HepG2 (cell line): Measurements from ENCODE around the gene UNG. TPM values are rescaled to one million over a fixed set of nuclear protein-coding genes. Genes with fewer than 3 reads are reported as not detected.

Source experiments
- ATAC-seq: fragments of 200-7000 bp; cut with Tn5 transposase; 3 replicates; pipeline ENCODE4 v1.9.1; 2020; ENCODE audit warnings: mild to moderate bottlenecking, moderate library complexity
- BruUV-seq: library from RNA; stranded (reverse); fragments of 400-500 nt; replicated peaks from 2 replicates; lab custom pipeline; 2021; lab: Mats Ljungman, UMichigan
- CTCF ChIA-PET: fragments of 300-600 bp; formaldehyde crosslinking; extraction: SDS; loops from one replicate; lab custom pipeline; 2021; ENCODE audit warnings: low total read pairs, inconsistent platforms, low intra/inter-chr PET ratio; lab: Yijun Ruan, JAX
- POLR2A ChIA-PET: fragments of 350-600 bp; sonication (Branson Sonifier 250); formaldehyde crosslinking; loops from one replicate; lab custom pipeline; 2020; ENCODE audit warnings: antibody characterized with exemption, inconsistent platforms; lab: Yijun Ruan, JAX
- DNase-seq: peaks from one replicate; pipeline ENCODE4 v3.0.0-alpha.2; 2015; ENCODE audit warnings: low spot score
- FAIRE-seq: peaks from 3 replicates; lab custom pipeline; 2011; peaks lifted over from hg19 to GRCh38; lab: Jason Lieb, UNC
- H2AFZ ChIP-seq: one replicate; pipeline ENCODE4 v1.6.1; 2011; ENCODE audit warnings: low read length, inconsistent platforms
- H3K27ac ChIP-seq: fragments of 300-600 bp; 3 replicates; pipeline ENCODE4 v1.8.0; 2011; ENCODE audit warnings: mixed run types, mild to moderate bottlenecking, mixed read lengths, low read length, inconsistent platforms; ENCODE audit not compliant: insufficient read depth; ENCODE audit errors: extremely low read length
- H3K27me3 ChIP-seq, 2 experiments: fragments of 200-600 bp in 1 of 2; 2 replicates in 1 of 2; 3 replicates in 1 of 2; pipeline versions ENCODE4 v1.6.0 to v1.8.0; 2011; ENCODE audit warnings: low read length in 2 of 2, mild to moderate bottlenecking in 2 of 2, moderate library complexity in 2 of 2, inconsistent platforms in 1 of 2; ENCODE audit not compliant: insufficient read depth in 2 of 2, control insufficient read depth in 1 of 2
- H3K36me3 ChIP-seq, 2 experiments: fragments of 200-600 bp in 1 of 2; replicated peaks in 1 of 2; 2 replicates in 1 of 2; 3 replicates in 1 of 2; pipeline versions ENCODE4 v1.5.1 to v1.8.0; 2011; ENCODE audit warnings: low read length in 2 of 2, inconsistent platforms in 1 of 2; ENCODE audit not compliant: insufficient read depth in 2 of 2, control insufficient read depth in 1 of 2
- H3K4me1 ChIP-seq: 2 replicates; pipeline ENCODE4 v1.5.1; 2012; ENCODE audit warnings: low read length, inconsistent platforms; ENCODE audit not compliant: insufficient read depth
- H3K4me2 ChIP-seq: 2 replicates; pipeline ENCODE4 v1.6.0; 2011; ENCODE audit warnings: low read depth, low read length, inconsistent platforms
- H3K4me3 ChIP-seq, 3 experiments: fragments of 200-600 bp in 1 of 3; sonication (generic), shearing (Covaris generic) in 1 of 3; replicated peaks in 1 of 3; 2 replicates each; pipeline ENCODE4 v1.5.1; 2011 to 2016; ENCODE audit warnings: low read length in 3 of 3, inconsistent platforms in 2 of 3, low read depth in 2 of 3, mild to moderate bottlenecking in 2 of 3, control low read depth in 1 of 3, mixed read lengths in 1 of 3; ENCODE audit not compliant: insufficient read depth in 1 of 3
- H3K79me2 ChIP-seq: one replicate; pipeline ENCODE4 v1.6.1; 2011; ENCODE audit warnings: low read length, inconsistent platforms; ENCODE audit not compliant: insufficient read depth
- H3K9ac ChIP-seq: 2 replicates; pipeline ENCODE4 v1.6.0; 2011; ENCODE audit warnings: mild to moderate bottlenecking, low read depth, low read length, inconsistent platforms; ENCODE audit not compliant: insufficient read depth
- H3K9me3 ChIP-seq: 2 replicates; pipeline ENCODE4 v1.5.1; 2012; ENCODE audit warnings: mild to moderate bottlenecking, low read length
- H4K20me1 ChIP-seq: 2 replicates; pipeline ENCODE4 v1.6.0; 2011; ENCODE audit warnings: inconsistent platforms, mild to moderate bottlenecking, low read length, moderate library complexity; ENCODE audit not compliant: insufficient read depth
- GMEB2 ChIP-seq: IDR thresholded peaks from 2 replicates; pipeline ENCODE4 v1.6.1; 2016; ENCODE audit warnings: missing biosample characterization, missing genetic modification reagents, low read depth
- POGK ChIP-seq: sonication (generic); formaldehyde crosslinking; conservative IDR thresholded peaks from 2 replicates; pipeline ENCODE4 v1.8.0; 2022; ENCODE audit warnings: mild to moderate bottlenecking, moderate library complexity, missing genetic modification reagents
- SNAI1 ChIP-seq: sonication (generic); formaldehyde crosslinking; IDR thresholded peaks from 2 replicates; pipeline ENCODE4 v1.5.0; 2020; ENCODE audit warnings: mild to moderate bottlenecking, missing genetic modification reagents, borderline replicate concordance
- ZNF317 ChIP-seq: sonication (generic); formaldehyde crosslinking; IDR thresholded peaks from 2 replicates; pipeline ENCODE4 v1.5.0; 2020; ENCODE audit warnings: mild to moderate bottlenecking, missing genetic modification reagents
- WGBS: methylation state at CpG from one replicate; pipeline ENCODE4 v1.1.6; 2017; ENCODE audit warnings: low lambda C conversion rate; 5-methylcytosine and 5-hydroxymethylcytosine counted together
- in situ Hi-C: cut with HindIII; loops from 2 replicates; pipeline ENCODE4 v1.10.0; 2017; ENCODE audit warnings: low pct_unique_long_range_greater_than_20kb; ENCODE audit not compliant: extremely low pct_ligation_motif_present
- intact Hi-C: fragments of 100-400 bp; cut with micrococcal nuclease; formaldehyde crosslinking; loops from one replicate; pipeline ENCODE4 v1.10.0; 2022; ENCODE audit not compliant: unreplicated experiment
- polyA plus RNA-seq, 8 experiments: library from polyadenylated mRNA; depleted of rRNA in 3 of 8; stranded (reverse) in 7 of 8; unstranded in 1 of 8; fragments of >200 nt; fragmentation: Illumina TruSeq in 4 of 8; extraction: Trizol in 4 of 8; gene quantifications; 2 replicates each; pipeline versions ENCODE4 v1.2.1 to v1.2.3, GENCODE V29; 2011 to 2016; ENCODE audit warnings: low read depth in 4 of 8, missing spikeins in 1 of 8, mixed read lengths in 1 of 8; ENCODE audit not compliant: insufficient read depth in 1 of 8
- total RNA-seq, 5 experiments: library from RNA; depleted of rRNA; stranded (reverse); fragments of >200 nt; fragmentation: Illumina TruSeq; extraction: Trizol; gene quantifications; 2 replicates each; pipeline ENCODE4 v1.2.3, GENCODE V29; 2016; ENCODE audit warnings: low read depth in 1 of 5
- TF ChIP-seq, protein P1 (sequence below): sonication (generic); formaldehyde crosslinking; IDR thresholded peaks from 2 replicates; pipeline ENCODE4 v1.8.0; 2022; ENCODE audit warnings: missing genetic modification reagents, mild to moderate bottlenecking, inconsistent platforms, borderline replicate concordance

Gene UNG
- total and polyA plus RNA-seq, 2 of the 13 experiments (the other 11 are each of a cell fraction or from before 2014, with no cell fraction given), result 23.3 to 114 TPM

GRCh38 chr12:109115404-109115757 lies 18.0 kb downstream of the UNG start:
- CTCF ChIA-PET, result no interaction called here
- Histone ChIP-seq H3K4me2 (peak overlapping the region; percentile 93), H3K79me2 (peaks cover 13% of the 10 kb centered on the region), H3K4me3 (peak overlapping the region; percentile 38 to 65 (median 52); a peak in 5 of 6 replicates), H3K9ac (peak overlapping the region; percentile 80), H3K27me3 (no peaks in the 10 kb centered on the region), H3K27ac (peak overlapping the region; percentile 97), H4K20me1 (no peaks in the 10 kb centered on the region), H3K9me3 (no peaks in the 10 kb centered on the region), H3K4me1 (peaks cover 85% of the 10 kb centered on the region), H2AFZ (no peak overlapping the region), H3K36me3 (no peaks in the 10 kb centered on the region; a peak in 2 of 5 replicates)
- TSS peak; percentile 94 for BruUV-seq
- in situ Hi-C loops (no loop called here), intact Hi-C loops (loop anchor here (5.0 kb wide), 2 partner anchors 37 to 132 kb away; no protein-coding TSS in a partner anchor)
- DNase-seq, result peak; percentile 28
- 0 out of 2 replicates have a peak, but pooled peaks have one; percentile 49 for TF ChIP-seq ZNF317 (CRISPR knock-in tag)
- TF ChIP-seq, protein P1, sequence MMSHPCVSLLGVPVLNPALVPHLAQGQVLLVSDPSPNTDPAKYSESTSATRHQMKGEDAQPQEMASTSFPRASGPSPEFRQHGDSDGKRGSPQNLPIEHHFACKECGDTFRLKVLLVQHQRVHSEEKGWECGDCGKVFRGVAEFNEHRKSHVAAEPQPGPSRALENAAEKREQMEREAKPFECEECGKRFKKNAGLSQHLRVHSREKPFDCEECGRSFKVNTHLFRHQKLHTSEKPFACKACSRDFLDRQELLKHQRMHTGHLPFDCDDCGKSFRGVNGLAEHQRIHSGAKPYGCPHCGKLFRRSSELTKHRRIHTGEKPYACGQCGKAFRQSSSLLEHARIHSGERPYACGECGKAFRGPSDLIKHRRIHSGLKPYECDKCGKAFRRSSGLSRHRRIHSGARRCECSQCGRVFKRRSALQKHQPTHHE, result no peak
- TF ChIP-seq SNAI1 (CRISPR knock-in tag), result no peak
- ATAC-seq, result peak; percentile 3; the same call in 1 of the 3 replicates
- no peak for FAIRE-seq
- 12% methylated on average over 3 of the region's 3 CpGs for WGBS
- POLR2A ChIA-PET, result interaction anchor here (1.0 to 3.2 kb wide), 13 partner anchors 14 to 553 kb away, joined by 3 to 22 read pairs (median 4); partner anchors contain the start of gene ISCU

DNA sequence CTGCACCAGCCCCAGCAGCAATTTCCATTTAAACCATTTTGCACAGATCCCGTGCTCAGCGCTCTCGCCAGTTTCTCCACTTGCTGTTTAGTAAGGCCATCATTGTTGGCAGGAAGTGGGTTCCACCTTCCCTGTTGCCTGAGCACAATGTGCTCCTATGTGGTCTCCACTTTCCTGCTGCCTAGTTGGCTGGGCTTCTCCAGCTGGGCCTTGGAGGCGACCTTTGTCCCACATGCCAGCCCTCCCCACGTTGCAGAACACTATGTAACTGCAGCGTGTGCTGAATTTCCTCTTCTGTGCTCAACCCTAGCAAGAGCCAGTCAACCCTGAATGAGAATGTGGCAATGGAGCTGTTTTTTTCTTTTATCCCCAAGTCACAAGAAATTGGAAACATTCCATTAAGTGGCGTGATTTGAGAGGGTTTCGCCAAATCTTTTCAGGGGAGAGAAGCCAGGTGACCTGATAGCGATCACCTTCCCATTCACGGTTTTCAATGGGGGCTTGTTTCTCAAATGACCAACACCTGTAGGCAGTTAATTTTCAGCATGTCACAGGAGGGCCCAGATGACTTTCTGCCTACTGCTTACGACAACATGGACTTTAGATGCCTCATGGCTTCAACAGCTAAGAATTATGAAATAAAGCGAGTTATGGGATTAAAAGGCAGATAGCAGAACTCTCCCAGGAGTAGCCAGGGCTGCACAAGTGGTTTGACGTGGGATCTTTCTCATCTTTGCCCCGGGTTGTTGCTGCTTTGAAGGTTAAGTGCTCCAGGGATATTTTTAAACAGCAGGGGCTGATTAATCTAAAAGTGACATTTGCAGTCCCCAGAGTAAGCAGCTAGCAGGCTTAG lies 18.6 kb downstream of the UNG start, which contains the start of gene ACACB:
TSS of gene ACACB (plus strand) at position 830 of the 853 bp plus-strand sequence. CDS start 22,819 bp downstream, outside the sequence.
- intact Hi-C loops, result loop anchor here (5.0 kb wide), 2 partner anchors 36 to 131 kb away; no protein-coding TSS in a partner anchor
- H3K9me3 ChIP-seq, result no peaks in the 10 kb centered on the region
- TF ChIP-seq POGK (CRISPR knock-in tag) (no peak), GMEB2 (CRISPR knock-in tag) (no peak)

More for the DNA sequence above, 18.6 kb downstream of the UNG start, which contains the start of gene ACACB:
- Histone ChIP-seq H3K27ac (peak within 1 kb of the TSS; percentile 97), H3K9ac (peak within 1 kb of the TSS; percentile 80), H3K27me3 (no peaks in the 10 kb centered on the region), H3K36me3 (no peaks in the 10 kb centered on the region; a peak in 1 of 5 replicates), H3K79me2 (peaks cover 13% of the 10 kb centered on the region), H3K4me3 (peak within 1 kb of the TSS; percentile 52 to 86 (median 65)), H2AFZ (peak within 1 kb of the TSS; percentile 64), H4K20me1 (no peaks in the 10 kb centered on the region), H3K4me1 (peaks cover 79% of the 10 kb centered on the region), H3K4me2 (peak within 1 kb of the TSS; percentile 93)
- 1% methylated on average over 13 of the region's 14 CpGs for WGBS
- FAIRE-seq (peak; percentile 97), ATAC-seq (peak; percentile 84), DNase-seq (peak; percentile 94)
- CTCF ChIA-PET, result no interaction called here
- POLR2A ChIA-PET, result interaction anchor here (0.9 to 3.2 kb wide), 17 partner anchors 14 to 554 kb away, joined by 3 to 22 read pairs (median 4); partner anchors contain the start of genes ISCU and SSH1
- in situ Hi-C loops, result no loop called here
- BruUV-seq, result TSS peak; percentile 68
